Suprapubic skin (tissue), 4 donors: ENCODE data around the gene GALR3. TPM values are rescaled to one million over a fixed set of nuclear protein-coding genes. Genes with fewer than 3 reads are reported as not detected.
"Not testable (repeated sequence)": the region's sequence is repeated elsewhere in the genome, so short reads cannot be mapped to it uniquely, and the experiment has no call there.

Experiments
- DNase-seq, 2 donors: peaks; one replicate each; pipeline ENCODE4 v3.0.0-alpha.2; 2019; ENCODE audit warnings: low spot score in 2 of 2
- H3K27ac ChIP-seq: fragments of 200-600 bp; sonication (generic); one replicate; pipeline ENCODE4 v1.5.1; 2019
- H3K27me3 ChIP-seq: fragments of 200-600 bp; sonication (generic); one replicate; pipeline ENCODE4 v1.5.1; 2019
- H3K36me3 ChIP-seq: fragments of 200-600 bp; sonication (generic); one replicate; pipeline ENCODE4 v1.5.1; 2019
- H3K4me1 ChIP-seq: fragments of 200-600 bp; sonication (generic); one replicate; pipeline ENCODE4 v1.5.1; 2019
- H3K4me3 ChIP-seq: fragments of 200-600 bp; sonication (generic); one replicate; pipeline ENCODE4 v1.5.1; 2019; ENCODE audit warnings: mild to moderate bottlenecking
- H3K9me3 ChIP-seq: fragments of 200-600 bp; sonication (generic); one replicate; pipeline ENCODE4 v1.5.1; 2019
- EP300 ChIP-seq: sonication (generic); formaldehyde crosslinking; IDR thresholded peaks from one replicate; pipeline ENCODE4 v1.6.1; 2017; ENCODE audit warnings: antibody characterized with exemption
- POLR2A ChIP-seq, 2 donors: fragments of 450-650 bp; IDR thresholded peaks; one replicate each; pipeline ENCODE4 v1.6.1; 2017; ENCODE audit warnings: antibody characterized with exemption in 2 of 2, mild to moderate bottlenecking in 2 of 2, moderate library complexity in 2 of 2
- POLR2AphosphoS5 ChIP-seq, 3 donors: sonication (generic); formaldehyde crosslinking; IDR thresholded peaks; one replicate each; pipeline ENCODE4 v1.6.1; 2017; ENCODE audit warnings: antibody characterized with exemption in 3 of 3
- WGBS: methylation state at CpG from one replicate; pipeline ENCODE4 v1.1.5; 2018; 5-methylcytosine and 5-hydroxymethylcytosine counted together
- total RNA-seq, 4 donors: library from RNA; depleted of rRNA; stranded (reverse); fragments of >200 nt; gene quantifications; one replicate each; pipeline ENCODE4 v1.1.0, GENCODE V29; 2016
- TF ChIP-seq, protein P1 (sequence below), 2 donors: fragments of 200-600 bp in 1 of 2; fragments of 450-650 bp in 1 of 2; sonication (generic) in 1 of 2; IDR thresholded peaks; one replicate each; pipeline ENCODE4 v1.5.1; 2016 to 2019; ENCODE audit warnings: antibody characterized with exemption in 2 of 2, mild to moderate bottlenecking in 1 of 2, moderate library complexity in 1 of 2

GALR3 gene
- total RNA-seq, 4 donors from 2014 or later = not detected

DNA sequence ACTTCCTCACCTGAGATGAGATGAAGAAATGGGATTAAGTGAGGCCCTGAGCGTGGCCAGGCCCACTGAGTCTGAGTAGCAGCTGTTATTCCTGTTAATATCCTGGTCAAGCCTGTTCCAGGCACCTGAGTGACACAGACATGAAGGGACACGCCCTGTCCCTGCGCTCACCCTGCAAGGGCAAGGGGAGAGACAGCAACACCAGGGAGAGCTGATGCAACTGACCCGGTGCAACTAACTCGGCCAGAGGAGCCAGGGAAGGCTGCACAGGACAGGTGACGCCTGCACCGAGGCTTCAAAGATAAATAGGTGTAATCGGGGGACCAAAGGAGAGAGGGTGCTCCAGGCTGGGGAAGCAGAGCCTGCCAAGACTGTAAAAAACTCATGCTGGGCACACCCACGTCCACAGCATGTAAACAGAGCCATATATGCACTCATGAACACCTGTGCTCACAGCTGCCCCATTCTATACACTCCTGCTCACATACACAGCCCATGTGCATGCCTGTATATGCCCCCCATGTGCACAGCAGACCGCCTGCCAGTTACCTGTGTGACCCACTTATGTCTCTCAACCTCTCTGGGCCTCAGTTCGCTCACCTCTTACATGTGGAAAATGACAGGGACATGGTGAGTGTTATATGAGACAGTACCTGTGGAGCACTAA, 38.2 kb upstream of the GALR3 start:
- peaks cover 40% of the 10 kb centered on the region for H3K4me1 ChIP-seq
- no peak for DNase-seq
- 44% methylated on average over 11 of the region's 11 CpGs for WGBS
- H3K36me3 ChIP-seq = no peaks in the 10 kb centered on the region
- TF ChIP-seq, protein P1, sequence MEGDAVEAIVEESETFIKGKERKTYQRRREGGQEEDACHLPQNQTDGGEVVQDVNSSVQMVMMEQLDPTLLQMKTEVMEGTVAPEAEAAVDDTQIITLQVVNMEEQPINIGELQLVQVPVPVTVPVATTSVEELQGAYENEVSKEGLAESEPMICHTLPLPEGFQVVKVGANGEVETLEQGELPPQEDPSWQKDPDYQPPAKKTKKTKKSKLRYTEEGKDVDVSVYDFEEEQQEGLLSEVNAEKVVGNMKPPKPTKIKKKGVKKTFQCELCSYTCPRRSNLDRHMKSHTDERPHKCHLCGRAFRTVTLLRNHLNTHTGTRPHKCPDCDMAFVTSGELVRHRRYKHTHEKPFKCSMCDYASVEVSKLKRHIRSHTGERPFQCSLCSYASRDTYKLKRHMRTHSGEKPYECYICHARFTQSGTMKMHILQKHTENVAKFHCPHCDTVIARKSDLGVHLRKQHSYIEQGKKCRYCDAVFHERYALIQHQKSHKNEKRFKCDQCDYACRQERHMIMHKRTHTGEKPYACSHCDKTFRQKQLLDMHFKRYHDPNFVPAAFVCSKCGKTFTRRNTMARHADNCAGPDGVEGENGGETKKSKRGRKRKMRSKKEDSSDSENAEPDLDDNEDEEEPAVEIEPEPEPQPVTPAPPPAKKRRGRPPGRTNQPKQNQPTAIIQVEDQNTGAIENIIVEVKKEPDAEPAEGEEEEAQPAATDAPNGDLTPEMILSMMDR (IDR thresholded peaks at IDR 0.05) = no peak
- TF ChIP-seq POLR2AphosphoS5 (IDR thresholded peaks at IDR 0.05) = peak in 2 of 3 donors; percentile 41 to 58
- no peak for TF ChIP-seq POLR2A (IDR thresholded peaks at IDR 0.05)
- no peak for TF ChIP-seq EP300
- H3K4me3 ChIP-seq = no peak overlapping the region
- no peaks in the 10 kb centered on the region for H3K27me3 ChIP-seq
- H3K27ac ChIP-seq = peak overlapping the region; percentile 73
- H3K9me3 ChIP-seq = no peaks in the 10 kb centered on the region

DNA sequence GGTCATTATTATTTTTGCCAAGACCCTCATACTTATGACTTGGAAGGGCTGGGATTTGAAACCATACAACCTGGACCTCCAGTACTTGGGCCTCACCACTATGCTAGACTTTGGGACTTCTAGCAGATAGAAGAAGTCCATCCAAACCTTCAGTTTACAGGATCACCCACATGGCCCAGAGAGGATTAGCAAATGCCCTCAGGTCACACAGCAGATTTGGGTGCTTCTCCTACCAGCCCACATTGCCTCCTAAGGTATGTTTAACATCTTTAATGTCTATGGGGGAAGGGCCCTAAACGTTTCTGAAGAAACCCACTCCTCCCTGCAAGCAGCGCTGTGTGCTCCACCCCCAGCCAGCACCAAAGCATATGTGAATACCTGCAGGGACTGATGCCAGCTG, 32.9 kb upstream of the GALR3 start:
- Histone ChIP-seq H3K36me3 (no peaks in the 10 kb centered on the region), H3K9me3 (no peaks in the 10 kb centered on the region), H3K27me3 (no peaks in the 10 kb centered on the region), H3K4me3 (no peak overlapping the region), H3K27ac (no peak overlapping the region), H3K4me1 (peaks cover 4% of the 10 kb centered on the region)
- WGBS = no CpG with 5 or more reads among the region's 2 CpGs
- no peak for DNase-seq
- TF ChIP-seq EP300 (no peak), POLR2A (IDR thresholded peaks at IDR 0.05) (no peak), POLR2AphosphoS5 (IDR thresholded peaks at IDR 0.05) (no peak)
- TF ChIP-seq, protein P1 (IDR thresholded peaks at IDR 0.05) = no peak

DNA sequence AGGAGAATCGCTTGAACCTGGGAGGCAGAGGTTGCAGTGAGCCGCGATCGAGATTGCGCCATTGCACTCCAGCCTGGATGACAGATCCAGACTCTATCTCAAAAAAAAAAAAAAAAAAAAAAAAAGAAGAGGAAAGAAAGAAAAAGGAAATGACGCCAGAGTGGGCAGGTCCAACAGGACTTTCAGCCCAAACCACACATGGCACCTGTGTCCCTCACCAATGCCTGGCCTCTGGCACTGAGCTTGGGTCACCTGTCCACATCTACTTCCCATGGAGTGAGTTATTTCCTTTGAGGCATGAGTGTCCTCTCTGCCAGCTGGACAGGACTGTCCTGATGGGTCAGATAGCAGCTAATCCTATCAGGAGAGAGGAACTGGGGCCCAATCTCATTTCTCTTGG, 30.7 kb upstream of the GALR3 start:
- no peaks in the 10 kb centered on the region for H3K4me1 ChIP-seq
- H3K9me3 ChIP-seq = no peaks in the 10 kb centered on the region
- DNase-seq = no peak
- H3K27me3 ChIP-seq = no peaks in the 10 kb centered on the region
- H3K36me3 ChIP-seq = no peaks in the 10 kb centered on the region
- TF ChIP-seq POLR2AphosphoS5 (IDR thresholded peaks at IDR 0.05) = no peak
- no peak for TF ChIP-seq POLR2A (IDR thresholded peaks at IDR 0.05)
- TF ChIP-seq, protein P1 (IDR thresholded peaks at IDR 0.05) = no peak
- TF ChIP-seq EP300 = no peak
- H3K27ac ChIP-seq = no peak overlapping the region
- 87% methylated on average over 5 of the region's 6 CpGs for WGBS
- H3K4me3 ChIP-seq = no peak overlapping the region

DNA sequence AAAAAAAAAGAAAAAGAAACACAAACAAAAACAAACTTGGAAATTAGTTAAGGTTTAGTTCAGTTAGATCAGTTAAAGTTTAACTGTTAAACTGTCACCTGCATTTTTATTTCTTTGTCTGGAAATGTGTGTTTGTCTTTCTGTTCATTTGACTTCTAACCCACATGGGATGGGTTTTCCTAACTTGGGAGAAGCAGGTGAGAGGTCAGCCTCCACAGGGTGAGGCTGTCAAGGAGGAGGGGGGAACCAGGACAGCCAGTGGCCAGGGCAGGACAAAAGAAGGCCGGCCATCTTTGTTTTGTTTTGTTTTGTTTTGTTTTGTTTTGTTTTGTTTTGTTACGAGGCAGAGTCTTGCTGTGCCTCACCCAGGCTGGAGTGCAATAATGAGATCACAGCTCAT, 28.8 kb upstream of the GALR3 start:
- no peaks in the 10 kb centered on the region for H3K4me1 ChIP-seq
- H3K4me3 ChIP-seq = no peak overlapping the region
- no peaks in the 10 kb centered on the region for H3K9me3 ChIP-seq
- no peaks in the 10 kb centered on the region for H3K36me3 ChIP-seq
- DNase-seq = no peak
- WGBS = 82% methylated on average over 2 of the region's 2 CpGs
- no peak overlapping the region for H3K27ac ChIP-seq
- TF ChIP-seq POLR2AphosphoS5 (IDR thresholded peaks at IDR 0.05) (no peak), POLR2A (IDR thresholded peaks at IDR 0.05) (no peak), EP300 (no peak)
- TF ChIP-seq, protein P1 (IDR thresholded peaks at IDR 0.05) = no peak
- no peaks in the 10 kb centered on the region for H3K27me3 ChIP-seq

DNA sequence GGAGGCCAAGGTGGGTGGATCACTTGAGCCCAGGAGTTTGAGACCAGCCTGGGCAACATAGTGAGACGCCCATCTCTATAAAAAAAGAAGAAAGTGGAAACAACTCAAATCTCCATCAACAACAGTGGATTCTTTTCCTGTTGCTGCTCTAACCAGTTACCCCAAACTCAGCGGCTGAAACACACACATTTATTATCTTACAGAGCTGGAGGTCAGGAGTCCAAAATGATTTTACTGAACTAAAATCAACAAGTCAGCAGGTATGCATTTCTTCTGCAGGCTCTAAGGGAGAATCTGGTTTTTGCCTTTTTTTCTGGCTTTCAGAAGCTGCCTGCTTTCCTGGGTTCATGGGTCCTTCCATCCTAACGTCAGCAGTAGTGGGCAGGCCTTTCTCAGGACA, 27.1 kb upstream of the GALR3 start:
- 65% methylated on average over 3 of the region's 3 CpGs for WGBS
- Histone ChIP-seq H3K36me3 (no peaks in the 10 kb centered on the region), H3K27me3 (no peaks in the 10 kb centered on the region), H3K27ac (no peak overlapping the region), H3K9me3 (no peaks in the 10 kb centered on the region), H3K4me3 (no peak overlapping the region), H3K4me1 (no peaks in the 10 kb centered on the region)
- no peak for DNase-seq
- TF ChIP-seq EP300 (no peak), POLR2A (IDR thresholded peaks at IDR 0.05) (no peak), POLR2AphosphoS5 (IDR thresholded peaks at IDR 0.05) (no peak)
- TF ChIP-seq, protein P1 (IDR thresholded peaks at IDR 0.05) = no peak

DNA sequence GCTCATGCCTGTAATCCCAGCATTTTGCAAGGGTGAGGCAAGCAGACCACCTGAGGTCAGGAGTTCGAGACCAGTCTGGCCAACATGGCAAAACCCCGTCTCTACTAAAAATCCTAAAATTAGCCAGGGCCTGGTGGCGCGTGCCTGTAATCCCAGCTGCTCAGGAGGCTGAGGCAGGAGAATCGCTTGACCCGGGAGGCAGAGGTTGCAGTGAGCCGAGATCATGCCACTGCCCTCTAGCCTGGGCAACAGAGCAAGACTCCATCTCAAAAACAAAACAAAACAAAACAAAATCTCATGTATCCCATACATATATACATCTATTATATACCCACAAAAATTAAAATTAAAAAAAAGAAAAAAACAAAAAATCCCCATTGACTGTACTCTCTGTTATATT, 25.9 kb upstream of the GALR3 start:
- not testable (repeated sequence) for H3K27ac ChIP-seq, H3K36me3 ChIP-seq, H3K27me3 ChIP-seq, DNase-seq, H3K4me3 ChIP-seq, H3K4me1 ChIP-seq, H3K9me3 ChIP-seq
- WGBS = 92% methylated on average over 7 of the region's 7 CpGs
